H1 (cell line): ENCODE data around the gene PMEPA1. TPM values are rescaled to one million over a fixed set of nuclear protein-coding genes. Genes with fewer than 3 reads are reported as not detected.

Source experiments
- CHD2 ChIP-seq: IDR thresholded peaks from 2 replicates; pipeline ENCODE4 v1.6.1; 2012; ENCODE audit warnings: low read length, improper control_type of control experiment
- EZH2 ChIP-seq: fragments of 200-600 bp; sonication (generic); IDR thresholded peaks from 2 replicates; pipeline ENCODE4 v1.7.1; 2012; ENCODE audit warnings: low read depth, mild to moderate bottlenecking, moderate library complexity, low read length, inconsistent platforms; ENCODE audit not compliant: severe bottlenecking
- POLR2AphosphoS5 ChIP-seq: IDR thresholded peaks from 2 replicates; pipeline ENCODE4 v1.6.1; 2011; ENCODE audit warnings: low read depth, low read length
- RAD21 ChIP-seq, 2 experiments: IDR thresholded peaks in 1 of 2; conservative IDR thresholded peaks in 1 of 2; 2 replicates each; pipeline ENCODE4 v1.6.1; 2011; ENCODE audit warnings: low read depth in 2 of 2, low read length in 2 of 2, improper control_type of control experiment in 1 of 2, inconsistent platforms in 1 of 2, mild to moderate bottlenecking in 1 of 2, moderate library complexity in 1 of 2
- polyA plus RNA-seq, 7 experiments: library from polyadenylated mRNA; depleted of rRNA in 3 of 7; stranded (reverse) in 5 of 7; unstranded in 2 of 7; fragments of >200 nt in 5 of 7; fragments of 200-250 nt in 2 of 7; gene quantifications; 1 replicate in 5 of 7; 2 replicates in 1 of 7; 4 replicates in 1 of 7; pipeline versions ENCODE4 v1.2.1 to v1.2.3, GENCODE V29; 2011 to 2013; ENCODE audit warnings: missing spikeins in 2 of 7, mixed read lengths in 2 of 7
- total RNA-seq: library from RNA; stranded (reverse); fragmentation: NEBNext Ultra II Directional; extraction: Animal tissue kit (Norgen Biotek cat#: 25700); gene quantifications from 2 replicates; pipeline ENCODE4 v1.2.1, GENCODE V29; 2021

The PMEPA1 gene
- total and polyA plus RNA-seq, 2 of the 8 experiments (the other 6 are each of a cell fraction or from before 2014, with no cell fraction given): 12.7 to 20.5 TPM

DNA sequence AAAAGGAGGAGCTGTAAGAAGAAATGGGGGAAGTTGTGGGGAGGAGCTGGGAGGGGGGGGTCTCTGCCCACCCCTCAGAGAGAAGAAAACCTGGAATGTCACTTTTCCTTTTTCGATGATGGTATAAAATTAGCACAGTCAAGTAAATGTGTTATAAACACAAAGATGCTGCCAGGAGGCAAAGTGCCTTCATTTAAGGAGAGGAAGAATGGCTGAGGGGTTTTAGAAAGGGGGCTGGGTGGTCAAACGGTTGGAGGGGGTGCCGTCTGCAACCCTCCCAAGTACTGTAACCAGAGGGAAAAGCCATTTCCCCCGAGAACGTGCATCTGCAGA is 25.0 kb downstream of the PMEPA1 start (continued):
- TF ChIP-seq RAD21 (IDR thresholded peaks at IDR 0.05 in 1 of 2, conservative IDR thresholded peaks at IDR 0.05 in 1 of 2; ENCODE audit: low read depth in 2 of 2, low read length in 2 of 2) (no peak), CHD2 (no peak), POLR2AphosphoS5 (no peak), EZH2 (no peak)
